Measurements from ENCODE around the gene PMEL.

GRCh38 chr12:55970775-55971174 lies 4.9 kb upstream of the PMEL start:
- no peak for TF ChIP-seq CTCF (IDR thresholded peaks at IDR 0.05; ENCODE audit: control extremely low read depth in 1 of 3, insufficient read depth in 1 of 3, low read depth in 1 of 3, low read length in 3 of 3)
- TF ChIP-seq TAF7 (optimal IDR thresholded peaks at IDR 0.05; ENCODE audit: borderline replicate concordance, low read depth, low read length), result no peak
- no peak for TF ChIP-seq EZH2 (IDR thresholded peaks at IDR 0.05; ENCODE audit: low read depth, low read length, severe bottlenecking)
- no peak for TF ChIP-seq USF2 (IDR thresholded peaks at IDR 0.05; ENCODE audit: low read length)
- TF ChIP-seq CREB1 (IDR thresholded peaks at IDR 0.05), result no peak
- TF ChIP-seq BRCA1 (IDR thresholded peaks at IDR 0.05; ENCODE audit: low read depth, low read length), result no peak
- TF ChIP-seq EP300 (IDR thresholded peaks at IDR 0.05; ENCODE audit: borderline replicate concordance in 1 of 2, low read depth in 2 of 2, low read length in 2 of 2), result no peak

Measured in H1 (cell line).